8988T (cell line): ENCODE results near the gene HYAL3.

Source experiments
- DNase-seq: peaks from one replicate; pipeline ENCODE4 v3.0.0; 2011

The HYAL3 gene

GRCh38 chr3:50327943-50328691, 28.9 kb upstream of the HYAL3 start, which contains the start of gene TUSC2:
Gene TUSC2 (minus strand): TSS chr3:50328223. CDS start chr3:50328099, 124 bp downstream.
- DNase-seq, result peak; percentile 99

GRCh38 chr3:50327129-50327528, 27.9 kb upstream of the HYAL3 start:
- DNase-seq, result no peak

GRCh38 chr3:50326182-50326541, 27.0 kb upstream of the HYAL3 start:
- no peak for DNase-seq

- no peak for DNase-seq
These were observed 26.4 kb upstream of the HYAL3 start for GRCh38 chr3:50325497-50326181.

DNA sequence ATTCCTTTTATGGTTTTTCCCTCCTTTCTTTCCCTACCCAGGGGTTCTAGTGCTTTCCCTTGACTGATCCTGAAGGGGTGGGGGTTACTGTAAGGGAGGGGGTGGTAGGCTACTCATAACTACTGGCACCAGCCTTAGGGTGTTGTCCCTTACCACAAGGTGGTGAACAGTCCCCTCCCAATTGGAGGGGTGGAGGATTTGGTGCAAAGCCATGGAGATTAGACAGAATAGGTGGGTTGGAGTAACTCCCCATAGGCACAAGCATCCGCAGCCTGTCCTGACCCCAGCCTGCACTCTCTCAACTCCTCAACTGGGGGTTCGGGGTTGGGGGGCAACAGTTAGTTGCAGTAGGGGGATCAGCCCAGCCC, 25.9 kb upstream of the HYAL3 start:
- no peak for DNase-seq

- DNase-seq, result peak; percentile 99
These were observed 25.3 kb upstream of the HYAL3 start for GRCh38 chr3:50324351-50325112.

DNA sequence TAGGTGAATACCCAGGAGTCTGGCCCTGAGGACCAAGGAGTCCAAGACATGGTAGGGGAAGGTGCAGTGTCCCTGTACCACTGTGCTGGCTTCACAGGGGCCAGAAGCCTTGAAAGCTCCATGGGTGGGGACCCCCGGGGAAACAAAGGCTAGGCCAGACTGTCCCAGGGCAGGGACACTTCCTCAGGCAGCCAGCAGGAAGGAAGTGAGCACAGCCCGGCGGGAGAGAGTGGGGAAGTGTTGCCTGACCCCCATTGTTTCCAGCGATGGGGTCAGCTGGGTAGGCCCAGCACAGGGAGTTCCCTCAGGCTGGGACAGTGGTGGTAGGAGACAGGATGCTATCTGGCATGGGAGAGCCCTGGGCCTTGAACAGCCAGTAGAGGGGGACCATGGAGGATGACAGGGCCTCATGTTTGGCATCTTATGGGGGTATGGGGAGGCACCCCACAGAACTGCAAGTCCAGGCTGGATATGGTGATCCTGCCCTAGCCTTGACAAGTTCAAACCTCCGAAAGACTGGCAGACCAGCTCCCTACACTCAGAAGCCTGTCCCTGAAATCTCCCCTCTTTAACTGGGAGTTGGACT, 24.5 kb upstream of the HYAL3 start:
- no peak for DNase-seq

GRCh38 chr3:50323092-50323600, 23.9 kb upstream of the HYAL3 start:
- DNase-seq, result no peak

- DNase-seq, result no peak
These were observed 23.3 kb upstream of the HYAL3 start, which contains the start of gene HYAL2 for GRCh38 chr3:50322386-50323091. Gene HYAL2 (minus strand): TSS chr3:50322745. CDS start chr3:50320489, 2,256 bp downstream.

GRCh38 chr3:50322115-50322385, 22.8 kb upstream of the HYAL3 start:
- no peak for DNase-seq

DNA sequence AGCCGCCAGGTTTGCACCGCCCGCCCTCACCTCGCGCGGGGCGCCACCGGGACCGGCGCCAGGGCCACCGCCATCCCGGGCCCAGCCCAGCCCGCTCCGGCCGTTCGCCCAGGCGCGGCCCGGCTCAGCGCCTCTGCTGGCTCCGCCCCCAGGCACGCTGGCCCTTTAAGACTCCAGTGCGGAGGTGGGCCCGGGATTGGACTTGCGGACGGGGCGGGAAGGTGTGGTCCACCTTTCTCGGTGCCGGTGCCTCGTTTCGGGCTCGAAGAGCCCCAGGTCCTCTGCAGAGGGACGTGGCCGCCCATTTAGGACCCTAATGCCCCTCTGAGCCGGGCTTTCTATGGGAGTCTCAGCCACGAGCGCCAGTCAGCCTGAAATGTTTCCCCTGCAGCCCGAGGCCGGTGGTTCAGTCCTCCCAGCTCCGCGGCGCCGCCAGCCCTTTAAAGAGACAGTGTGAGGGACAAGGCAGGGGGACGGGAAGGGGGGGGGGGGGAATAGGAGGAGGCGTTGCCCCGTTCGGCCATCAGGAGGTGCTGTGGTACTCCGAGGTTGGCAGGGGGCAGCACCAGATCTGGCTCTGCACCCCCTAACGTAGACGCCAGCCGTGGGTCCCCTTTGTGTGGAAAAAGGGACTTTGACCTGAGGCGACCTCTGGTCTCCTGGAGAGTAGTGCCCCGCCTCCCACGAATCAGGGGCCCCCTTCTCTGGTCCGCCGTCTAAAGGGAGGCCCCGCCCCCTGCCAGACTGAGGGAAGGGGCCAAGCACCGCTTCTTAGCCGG, 22.3 kb upstream of the HYAL3 start:
- DNase-seq, result peak; percentile 96

- peak; percentile 80 for DNase-seq
These were observed 21.7 kb upstream of the HYAL3 start for GRCh38 chr3:50320853-50321335.

- no peak for DNase-seq
These were observed 20.9 kb upstream of the HYAL3 start for GRCh38 chr3:50319894-50320625.

GRCh38 chr3:50319181-50319893, 20.1 kb upstream of the HYAL3 start:
- no peak for DNase-seq

DNA sequence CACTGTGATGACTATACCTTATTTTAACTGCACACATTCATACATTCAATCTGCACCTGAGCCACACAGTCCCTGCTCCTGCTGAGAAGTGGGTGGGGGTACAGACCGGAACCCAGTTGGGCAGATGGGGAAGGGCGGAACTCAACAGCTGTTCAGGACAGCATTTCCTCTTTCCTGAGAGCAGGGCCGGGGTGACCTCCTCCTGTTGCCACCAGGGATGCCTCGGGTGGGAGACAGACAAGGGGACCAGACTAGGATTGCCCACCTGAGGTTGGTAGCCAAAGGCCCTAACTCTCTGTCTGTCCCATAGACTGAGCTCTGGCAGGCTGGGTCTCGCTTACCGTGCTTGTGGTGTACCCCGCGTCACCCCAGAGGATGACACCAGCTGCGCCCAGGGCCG, 19.4 kb upstream of the HYAL3 start:
- no peak for DNase-seq

DNA sequence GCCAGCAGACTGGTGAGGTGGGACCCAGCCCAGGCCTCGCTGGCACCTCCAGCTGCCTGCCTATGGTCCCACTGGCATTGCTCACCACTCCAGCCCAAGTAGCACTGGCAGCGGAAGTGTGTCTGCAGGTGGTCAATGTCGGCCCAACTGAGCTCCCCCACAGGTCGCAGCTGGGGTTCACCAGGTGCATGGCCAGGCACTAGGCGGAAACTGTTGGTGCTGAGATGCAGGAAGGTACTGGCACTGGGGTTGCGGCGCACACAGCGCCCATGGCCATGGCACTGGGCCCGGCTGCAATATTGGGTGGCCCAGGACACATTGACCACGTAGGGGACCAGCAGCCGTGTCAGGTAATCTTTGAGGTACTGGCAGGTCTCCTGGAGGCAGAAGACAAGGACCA, 19.0 kb upstream of the HYAL3 start:
- no peak for DNase-seq

DNA sequence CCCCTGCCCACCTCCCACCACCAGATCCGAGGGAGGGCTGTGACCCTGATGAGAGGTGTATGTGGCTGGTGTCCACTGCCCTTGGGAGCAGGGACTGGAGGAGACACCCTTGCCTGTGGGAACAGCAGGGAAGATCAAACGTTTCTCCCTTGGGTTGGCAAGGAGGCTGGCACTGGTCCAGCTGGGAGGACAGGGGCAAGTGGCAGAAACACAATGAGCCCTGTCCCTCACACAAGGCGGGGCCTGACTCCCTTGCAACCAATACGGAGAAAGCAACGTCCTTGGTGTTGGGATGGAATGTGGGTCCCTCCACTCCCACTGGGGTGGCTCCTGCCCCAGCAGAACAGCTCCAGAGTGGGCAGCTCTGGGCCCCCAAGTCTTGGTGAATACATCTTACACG, 18.1 kb upstream of the HYAL3 start:
- DNase-seq, result no peak

DNA sequence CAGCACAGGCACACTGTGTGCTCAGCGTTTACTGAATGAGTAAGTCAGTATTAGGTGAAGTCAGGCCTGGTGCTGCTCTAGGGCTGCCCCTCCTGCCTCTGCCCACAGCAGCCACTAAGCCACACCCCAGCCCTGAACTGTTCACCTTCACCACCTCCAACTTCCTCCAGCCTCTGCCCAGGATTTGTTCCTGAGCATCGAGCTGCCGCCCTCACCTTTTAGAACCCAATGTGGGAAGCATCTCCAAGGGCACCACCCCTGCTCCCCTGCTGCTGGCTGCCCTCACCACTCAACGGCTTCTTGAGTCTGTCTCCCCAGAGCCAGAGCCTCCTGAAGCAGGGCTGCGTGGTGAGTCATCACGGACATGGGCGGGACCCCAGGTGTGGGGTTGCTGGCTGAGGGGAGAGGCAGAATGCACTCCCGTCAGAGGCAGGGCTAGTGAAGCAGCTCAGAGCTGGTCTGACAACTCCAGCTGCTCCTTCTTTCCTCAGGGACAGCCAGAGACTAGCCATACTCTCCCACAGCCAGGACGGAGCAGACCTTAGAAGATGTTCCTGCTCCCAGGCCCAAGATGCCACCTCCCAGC, 17.5 kb upstream of the HYAL3 start:
- DNase-seq, result peak; percentile 85

DNA sequence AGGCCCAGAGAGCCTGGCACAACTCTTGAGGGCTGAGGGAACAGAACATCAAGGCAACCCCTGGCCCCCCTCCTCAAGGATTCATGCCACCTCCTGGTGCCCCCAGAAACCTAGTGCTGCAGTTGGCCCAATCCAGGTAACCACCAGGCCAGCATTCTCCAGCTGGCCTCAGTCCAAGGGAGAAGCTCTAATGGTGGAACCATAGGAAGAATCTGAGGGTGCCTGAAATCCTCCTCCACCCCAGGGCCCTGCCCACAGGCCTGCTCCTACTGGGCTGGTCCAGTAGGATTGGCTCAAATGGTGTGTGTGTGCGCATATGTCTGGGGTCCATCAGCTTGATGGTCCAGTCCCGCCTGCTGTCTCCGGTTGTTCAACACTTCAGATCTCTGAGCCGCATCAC, 15.6 kb upstream of the HYAL3 start:
- no peak for DNase-seq

GRCh38 chr3:50314342-50314741, 15.1 kb upstream of the HYAL3 start:
- no peak for DNase-seq
